GM12864 (cell line): ENCODE data around the gene COX20.

Experiments
- DNase-seq: peaks from one replicate; pipeline ENCODE4 v3.0.0-alpha.2; 2011; ENCODE audit warnings: low read depth
- H3K4me3 ChIP-seq: 2 replicates; pipeline ENCODE4 v1.5.1; 2011; ENCODE audit warnings: mild to moderate bottlenecking, low read depth, low read length, control low read depth
- CTCF ChIP-seq: IDR thresholded peaks from 2 replicates; pipeline ENCODE4 v1.5.1; 2011; ENCODE audit warnings: low read depth, mild to moderate bottlenecking, moderate library complexity, low read length, control low read depth, inconsistent platforms; ENCODE audit errors: missing control alignments

The COX20 gene

GRCh38 chr1:244835276-244836134 lies at the start of gene COX20:
Gene COX20 (plus strand): TSS chr1:244835658. CDS start chr1:244835715, 57 bp downstream.
- peak within 1 kb of the TSS; percentile 72 for H3K4me3 ChIP-seq
- DNase-seq: peak; percentile 66
- no peak for TF ChIP-seq CTCF

- H3K4me3 ChIP-seq: no peak overlapping the region
- no peak for TF ChIP-seq CTCF
- DNase-seq: no peak
Observed at GRCh38 chr1:244788493-244789275, 46.8 kb upstream of the COX20 start.

GRCh38 chr1:244789276-244789580 lies 46.2 kb upstream of the COX20 start:
- TF ChIP-seq CTCF: no peak
- DNase-seq: no peak
- H3K4me3 ChIP-seq: no peak overlapping the region

- no peak for TF ChIP-seq CTCF
- no peak for DNase-seq
- H3K4me3 ChIP-seq: no peak overlapping the region
Observed at GRCh38 chr1:244789731-244790130, 45.7 kb upstream of the COX20 start.

GRCh38 chr1:244791061-244791460 lies 44.4 kb upstream of the COX20 start:
- no peak for DNase-seq
- no peak for TF ChIP-seq CTCF

GRCh38 chr1:244792188-244792850 lies 43.1 kb upstream of the COX20 start:
- no peak overlapping the region for H3K4me3 ChIP-seq
- DNase-seq: no peak
- no peak for TF ChIP-seq CTCF

More at GRCh38 chr1:244791061-244791460, 44.4 kb upstream of the COX20 start:
- no peak overlapping the region for H3K4me3 ChIP-seq
